Heart right ventricle (tissue), 16 donors: ENCODE data around the gene PDILT. TPM values are rescaled to one million over a fixed set of nuclear protein-coding genes. Genes with fewer than 3 reads are reported as not detected.

Source experiments
- ATAC-seq, 8 donors: fragments of 200-7000 bp; cut with Tn5 transposase; one replicate each; pipeline ENCODE4 v1.9.1; 2020; ENCODE audit warnings: mild to moderate bottlenecking in 8 of 8, moderate library complexity in 8 of 8, moderate number of reproducible peaks in 1 of 8
- DNase-seq, 2 donors: peaks; one replicate each; pipeline ENCODE4 v3.0.0-alpha.2; 2020
- H3K27ac ChIP-seq, 10 donors: fragments of 200-600 bp; sonication (generic) in 2 of 10; one replicate each; pipeline versions ENCODE4 v1.5.0 to v1.8.0; 2020 to 2022; ENCODE audit warnings: mild to moderate bottlenecking in 3 of 10
- H3K27me3 ChIP-seq, 7 donors: fragments of 200-600 bp; one replicate each; pipeline ENCODE4 v1.8.0; 2021 to 2022; ENCODE audit warnings: mild to moderate bottlenecking in 2 of 7
- H3K36me3 ChIP-seq, 9 donors: fragments of 200-600 bp; sonication (generic) in 1 of 9; one replicate each; pipeline versions ENCODE4 v1.5.0 to v1.8.0; 2020 to 2022; ENCODE audit warnings: mild to moderate bottlenecking in 2 of 9
- H3K4me1 ChIP-seq, 9 donors: fragments of 200-600 bp; sonication (generic) in 1 of 9; one replicate each; pipeline versions ENCODE4 v1.5.0 to v1.8.0; 2020 to 2022; ENCODE audit warnings: mild to moderate bottlenecking in 4 of 9
- H3K4me3 ChIP-seq, 10 donors: fragments of 200-600 bp; sonication (generic) in 2 of 10; one replicate each; pipeline versions ENCODE4 v1.5.0 to v1.8.0; 2020 to 2022; ENCODE audit warnings: mild to moderate bottlenecking in 7 of 10, moderate library complexity in 2 of 10
- H3K9me3 ChIP-seq, 11 donors: fragments of 200-600 bp in 10 of 11; sonication (generic) in 2 of 11; one replicate each; pipeline versions ENCODE4 v1.5.0 to v1.8.0; 2013 to 2022; ENCODE audit warnings: mild to moderate bottlenecking in 2 of 11, control low read depth in 1 of 11, moderate library complexity in 1 of 11
- CTCF ChIP-seq, 9 donors: fragments of 200-600 bp; sonication (generic) in 2 of 9; IDR thresholded peaks; one replicate each; pipeline versions ENCODE4 v1.5.0 to v1.8.0; 2021 to 2022; ENCODE audit warnings: antibody characterized with exemption in 9 of 9, mild to moderate bottlenecking in 5 of 9, moderate library complexity in 1 of 9
- WGBS, 2 donors: extraction: QIAGEN DNeasy Blood & Tissue Kit; methylation state at CpG; one replicate each; pipeline ENCODE4 v1.1.7; 2013; ENCODE audit warnings: inconsistent platforms in 1 of 2; 5-methylcytosine and 5-hydroxymethylcytosine counted together
- intact Hi-C, 10 donors: fragments of 100-400 bp; cut with DNase I; formaldehyde crosslinking; loops; one replicate each; pipeline versions ENCODE4 v1.11.1 to v1.14.2; 2022
- polyA plus RNA-seq, 2 donors: library from polyadenylated mRNA; stranded (reverse); fragments of 200-250 nt; gene quantifications; one replicate each; pipeline ENCODE4 v1.2.3, GENCODE V29; 2013
- total RNA-seq, 10 donors: library from RNA; stranded (reverse); fragmentation: NEBNext Ultra II Directional in 3 of 10; extraction: Animal tissue kit (Norgen Biotek cat#: 25700) in 3 of 10; gene quantifications; one replicate each; pipeline versions ENCODE4 v1.2.1 to v1.2.4, GENCODE V29; 2021 to 2023
- donor health status: Arrhythmogenic right ventricular cardiomyopathy.
- donor health status: ischemic (EF 13 %, LVEDD 7.1; RV severe dilation, severe dysfunction).
- donor health status: healthy with polysubstance abuse.
- donor health status: DM: no; HTN: yes; CAD: no.
- donor health status: DM: no; HTN: no; CAD: no.
- donor health status: ischemic (EF 25% LVEDD 6.9; RV normal size, moderate dysfunction).
- donor health status: ischemic (EF 25% LVEDD 5.7; RV mildly dilated, moderate dysfunction).
- donor health status: healthy.
- donor health status: DM: yes; HTN: yes; CAD: no.
- donor health status: Ischemic cardiomyopathy.
- donor health status: ischemic (EF 35%, LVEDD 5.7; RV mildly dilated, moderate dysfunction).
- donor health status: nonischemic (EF 11% LVEDD 7.7; RV severe dilation, severe dysfunction).
- donor health status: DM: yes; HTN: yes; CAD: no.
- donor health status: PGD.
- donor health status: ischemic (EF 29% LVEDD 5.4; RV normal size, mild dysfunction).
- donor health status: nonischemic (EF 23%, LVEDD 6.1; RV moderate dilation, normal function).

Gene PDILT
- total and polyA plus RNA-seq, 12 donors: not detected

GRCh38 chr16:20385844-20386832 is 18.4 kb downstream of the PDILT start:
- Histone ChIP-seq H3K4me1 (peaks cover 0 to 10% (median 0%) of the 10 kb centered on the region in 9 donors), H3K27ac (no peak overlapping the region), H3K27me3 (peaks cover 0 to 8% (median 0%) of the 10 kb centered on the region in 7 donors), H3K9me3 (no peaks in the 10 kb centered on the region), H3K4me3 (peak overlapping the region in 4 of 10 donors; percentile 6 to 19 (median 8)), H3K36me3 (no peaks in the 10 kb centered on the region)
- peak; percentile 65 to 91 (median 83) for TF ChIP-seq CTCF (IDR thresholded peaks at IDR 0.05)
- intact Hi-C loops: loop anchor here in 4 of 10 donors (2.0 to 10.0 kb wide), 4 partner anchors 477 to 781 kb away; no protein-coding TSS in a partner anchor
- WGBS, 2 donors: 31 to 32% methylated on average over 30 of the region's 30 CpGs
- DNase-seq: peak; percentile 47 to 62
- peak; percentile 37 to 63 (median 54) for ATAC-seq

GRCh38 chr16:20383106-20384029 is 21.2 kb downstream of the PDILT start:
- peak in 6 of 8 donors; percentile 52 to 80 (median 72) for ATAC-seq
- Histone ChIP-seq H3K27ac (no peak overlapping the region), H3K4me3 (no peak overlapping the region), H3K36me3 (no peaks in the 10 kb centered on the region), H3K4me1 (peaks cover 0 to 10% (median 0%) of the 10 kb centered on the region in 9 donors), H3K27me3 (peaks cover 0 to 29% (median 5%) of the 10 kb centered on the region in 7 donors), H3K9me3 (no peaks in the 10 kb centered on the region)
- intact Hi-C loops: loop anchor here in 9 of 10 donors (1.0 to 10.0 kb wide), 5 partner anchors 475 to 779 kb away; no protein-coding TSS in a partner anchor
- WGBS, 2 donors: 32 to 33% methylated on average over 11 of the region's 11 CpGs
- peak in 1 of 2 donors; percentile 49 for DNase-seq
- peak; percentile 53 to 83 (median 77) for TF ChIP-seq CTCF (IDR thresholded peaks at IDR 0.05)

DNA sequence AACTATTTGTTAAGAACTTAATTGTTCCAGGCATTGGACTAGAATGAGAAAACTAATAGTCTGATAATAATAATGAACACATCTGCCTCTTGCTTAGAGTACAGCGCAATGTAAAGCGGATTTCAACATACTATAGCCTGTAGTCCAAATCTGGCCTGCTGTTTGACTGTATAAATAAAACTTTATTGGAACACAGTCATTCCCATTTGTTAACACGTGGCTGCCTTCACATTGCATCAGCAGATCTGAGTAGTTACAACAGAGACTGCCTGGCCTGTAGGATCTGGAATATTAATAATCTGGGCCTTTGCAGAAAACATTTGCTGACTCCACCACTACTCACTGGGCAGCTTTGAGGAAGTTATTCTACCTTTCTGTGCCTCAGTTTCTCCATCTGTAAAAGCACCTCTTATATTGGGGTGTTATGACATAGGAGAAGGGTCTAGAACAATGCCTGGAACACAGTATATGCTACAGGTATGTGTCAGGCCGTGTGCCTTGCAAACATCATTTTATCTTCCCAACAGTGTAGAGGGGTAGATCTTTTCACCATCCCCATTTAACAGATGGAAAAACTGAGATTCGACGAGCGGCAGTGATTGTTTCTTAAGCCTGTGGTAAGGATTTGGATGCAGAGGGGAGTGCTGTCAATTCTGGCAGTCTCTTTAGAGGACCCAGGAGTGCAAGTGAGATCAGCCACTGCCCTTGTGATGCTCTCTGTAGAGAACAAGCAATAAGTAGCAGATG is 22.2 kb downstream of the PDILT start:
- Histone ChIP-seq H3K27ac (no peak overlapping the region), H3K4me1 (peaks cover 0 to 10% (median 0%) of the 10 kb centered on the region in 9 donors), H3K9me3 (no peaks in the 10 kb centered on the region), H3K36me3 (no peaks in the 10 kb centered on the region), H3K27me3 (peaks cover 0 to 29% (median 5%) of the 10 kb centered on the region in 7 donors), H3K4me3 (no peak overlapping the region)
- WGBS, 2 donors: 88 to 93% methylated on average over 7 of the region's 7 CpGs
- intact Hi-C loops: loop anchor here in 6 of 10 donors (2.0 to 10.0 kb wide), 4 partner anchors 474 to 778 kb away; no protein-coding TSS in a partner anchor
- TF ChIP-seq CTCF (IDR thresholded peaks at IDR 0.05): no peak
- ATAC-seq (no peak), DNase-seq (no peak)
